GM12878 (cell line): ENCODE data around the gene DUSP10.

Source experiments
- ATF7 ChIP-seq: fragments of 450-650 bp; IDR thresholded peaks from 2 replicates; pipeline ENCODE4 v1.6.1; 2016; ENCODE audit warnings: low read depth, mild to moderate bottlenecking
- CEBPB ChIP-seq, 2 experiments: fragments of 150-350 bp in 1 of 2; IDR thresholded peaks; 2 replicates each; pipeline ENCODE4 v1.6.1; 2012 to 2014; ENCODE audit warnings: low read depth in 2 of 2, low read length in 2 of 2, borderline replicate concordance in 1 of 2, inconsistent platforms in 1 of 2
- CTCF ChIP-seq, 3 experiments: IDR thresholded peaks in 2 of 3; conservative IDR thresholded peaks in 1 of 3; 2 replicates each; pipeline ENCODE4 v1.5.1; 2011; ENCODE audit warnings: low read depth in 3 of 3, low read length in 3 of 3, mild to moderate bottlenecking in 3 of 3, control low read depth in 2 of 3, moderate library complexity in 2 of 3, inconsistent platforms in 1 of 3, mixed read lengths in 1 of 3; ENCODE audit not compliant: control insufficient read depth in 2 of 3, insufficient read depth in 1 of 3; ENCODE audit errors: extremely low read depth in 1 of 3
- MEF2A ChIP-seq: IDR thresholded peaks from 2 replicates; pipeline ENCODE4 v1.6.1; 2011; ENCODE audit warnings: low read depth, mild to moderate bottlenecking, low read length, moderate library complexity; ENCODE audit not compliant: insufficient read depth
- NRF1 ChIP-seq: conservative IDR thresholded peaks from 2 replicates; pipeline ENCODE4 v1.6.1; 2011; ENCODE audit warnings: mild to moderate bottlenecking, low read depth, low read length, improper control_type of control experiment
- POLR2A ChIP-seq: IDR thresholded peaks from 2 replicates; pipeline ENCODE4 v1.6.1; 2011; ENCODE audit warnings: low read depth, mild to moderate bottlenecking, low read length
- PRDM15 ChIP-seq: fragments of 450-650 bp; formaldehyde crosslinking; IDR thresholded peaks from 2 replicates; pipeline ENCODE4 v1.4.0; 2020; ENCODE audit warnings: mild to moderate bottlenecking, moderate library complexity
- SMC3 ChIP-seq: IDR thresholded peaks from 2 replicates; pipeline ENCODE4 v1.6.1; 2011; ENCODE audit warnings: low read length, improper control_type of control experiment, borderline replicate concordance
- TCF3 ChIP-seq: IDR thresholded peaks from 2 replicates; pipeline ENCODE4 v1.6.1; 2012; ENCODE audit warnings: low read depth, mild to moderate bottlenecking, low read length, borderline replicate concordance; ENCODE audit not compliant: insufficient read depth
- ZNF622 ChIP-seq: fragments of 450-650 bp; IDR thresholded peaks from 2 replicates; pipeline ENCODE4 v1.6.1; 2017; ENCODE audit warnings: mild to moderate bottlenecking, inconsistent platforms
- TF ChIP-seq, protein P1 (sequence below): IDR thresholded peaks from 2 replicates; pipeline ENCODE4 v1.6.1; 2012; ENCODE audit warnings: mild to moderate bottlenecking, low read depth, low read length

DNA sequence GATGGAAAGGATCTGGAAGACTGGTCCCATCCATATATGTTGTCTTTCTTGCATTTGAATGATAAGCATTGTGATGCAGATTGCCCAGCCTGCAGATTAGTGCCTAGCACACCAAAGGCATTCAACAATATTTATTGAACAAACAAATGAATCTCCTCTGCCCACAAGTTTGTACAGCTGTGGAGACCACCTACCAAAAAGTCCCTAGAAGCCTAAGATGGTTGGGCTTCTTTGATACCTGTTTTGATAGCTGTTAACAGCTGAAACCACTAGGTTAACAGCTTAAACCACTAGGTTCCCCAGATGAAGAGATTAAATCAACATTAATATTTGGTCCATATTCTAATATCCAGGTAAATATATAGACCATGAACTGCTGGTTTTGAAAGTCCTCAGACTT lies 9.8 kb downstream of the DUSP10 start:
- TF ChIP-seq CTCF (IDR thresholded peaks at IDR 0.05 in 2 of 3, conservative IDR thresholded peaks at IDR 0.05 in 1 of 3; ENCODE audit: control insufficient read depth in 2 of 3, extremely low read depth in 1 of 3, insufficient read depth in 1 of 3, low read depth in 3 of 3, low read length in 3 of 3): no peak
- no peak for TF ChIP-seq POLR2A
- TF ChIP-seq PRDM15: no peak
- TF ChIP-seq CEBPB (IDR thresholded peaks at IDR 0.05; ENCODE audit: borderline replicate concordance in 1 of 2, low read depth in 2 of 2, low read length in 2 of 2): no peak
- TF ChIP-seq ATF7: no peak
- TF ChIP-seq SMC3: no peak
- TF ChIP-seq TCF3: no peak
- TF ChIP-seq, protein P1, sequence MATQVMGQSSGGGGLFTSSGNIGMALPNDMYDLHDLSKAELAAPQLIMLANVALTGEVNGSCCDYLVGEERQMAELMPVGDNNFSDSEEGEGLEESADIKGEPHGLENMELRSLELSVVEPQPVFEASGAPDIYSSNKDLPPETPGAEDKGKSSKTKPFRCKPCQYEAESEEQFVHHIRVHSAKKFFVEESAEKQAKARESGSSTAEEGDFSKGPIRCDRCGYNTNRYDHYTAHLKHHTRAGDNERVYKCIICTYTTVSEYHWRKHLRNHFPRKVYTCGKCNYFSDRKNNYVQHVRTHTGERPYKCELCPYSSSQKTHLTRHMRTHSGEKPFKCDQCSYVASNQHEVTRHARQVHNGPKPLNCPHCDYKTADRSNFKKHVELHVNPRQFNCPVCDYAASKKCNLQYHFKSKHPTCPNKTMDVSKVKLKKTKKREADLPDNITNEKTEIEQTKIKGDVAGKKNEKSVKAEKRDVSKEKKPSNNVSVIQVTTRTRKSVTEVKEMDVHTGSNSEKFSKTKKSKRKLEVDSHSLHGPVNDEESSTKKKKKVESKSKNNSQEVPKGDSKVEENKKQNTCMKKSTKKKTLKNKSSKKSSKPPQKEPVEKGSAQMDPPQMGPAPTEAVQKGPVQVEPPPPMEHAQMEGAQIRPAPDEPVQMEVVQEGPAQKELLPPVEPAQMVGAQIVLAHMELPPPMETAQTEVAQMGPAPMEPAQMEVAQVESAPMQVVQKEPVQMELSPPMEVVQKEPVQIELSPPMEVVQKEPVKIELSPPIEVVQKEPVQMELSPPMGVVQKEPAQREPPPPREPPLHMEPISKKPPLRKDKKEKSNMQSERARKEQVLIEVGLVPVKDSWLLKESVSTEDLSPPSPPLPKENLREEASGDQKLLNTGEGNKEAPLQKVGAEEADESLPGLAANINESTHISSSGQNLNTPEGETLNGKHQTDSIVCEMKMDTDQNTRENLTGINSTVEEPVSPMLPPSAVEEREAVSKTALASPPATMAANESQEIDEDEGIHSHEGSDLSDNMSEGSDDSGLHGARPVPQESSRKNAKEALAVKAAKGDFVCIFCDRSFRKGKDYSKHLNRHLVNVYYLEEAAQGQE: no peak
- no peak for TF ChIP-seq ZNF622
- no peak for TF ChIP-seq NRF1
- no peak for TF ChIP-seq MEF2A
